Right kidney (tissue), 1 donor: ENCODE measurements around the gene TMPRSS15.

ENCODE experiments used
- DNase-seq: peaks from one replicate; pipeline ENCODE4 v3.0.0-alpha.2; 2016

The TMPRSS15 gene

DNA sequence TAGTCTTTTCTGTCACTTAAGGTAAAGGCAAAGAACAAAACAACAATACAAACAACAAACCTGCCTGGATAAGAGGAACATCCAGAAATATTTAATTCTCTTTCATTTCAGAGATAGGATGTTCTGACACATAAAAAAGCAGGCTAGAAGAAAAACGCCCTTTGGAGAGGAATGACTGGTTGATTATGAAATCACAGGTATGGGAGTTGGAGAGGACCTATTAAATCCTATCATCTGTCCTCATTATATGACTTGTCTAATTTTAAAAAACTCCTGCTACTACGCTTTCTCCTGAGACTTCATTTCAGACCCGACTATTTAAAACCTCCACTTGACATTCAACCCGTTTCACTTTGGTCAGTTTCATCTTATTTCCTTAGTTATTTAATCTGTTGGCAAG lies 54.1 kb downstream of the TMPRSS15 start:
- no peak for DNase-seq

DNA sequence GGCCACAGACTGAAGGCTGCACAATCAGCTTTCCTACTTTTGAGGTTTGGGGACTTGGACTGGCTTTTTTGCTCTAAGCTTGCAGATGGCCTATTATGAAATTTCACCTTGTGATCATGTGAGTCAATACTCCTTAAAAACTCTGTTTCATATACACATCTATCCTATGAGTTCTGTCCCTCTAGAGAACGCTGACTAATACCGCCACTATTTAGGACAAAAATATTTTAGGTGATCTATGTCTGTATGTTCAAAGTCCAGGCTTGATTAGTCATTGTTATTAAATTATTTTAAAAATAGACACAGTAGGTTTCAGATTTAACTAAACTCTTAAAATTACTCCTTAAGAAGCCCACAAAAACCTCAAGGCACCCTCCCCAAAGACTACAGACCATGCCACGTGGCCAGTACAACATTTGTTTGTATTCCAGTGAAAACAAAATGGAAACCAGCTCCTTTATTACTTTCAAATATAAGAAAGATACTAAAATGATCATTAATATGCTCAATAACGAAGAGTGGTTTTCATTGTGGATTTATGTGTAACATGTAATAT lies 63.1 kb downstream of the TMPRSS15 start:
- DNase-seq = no peak

DNA sequence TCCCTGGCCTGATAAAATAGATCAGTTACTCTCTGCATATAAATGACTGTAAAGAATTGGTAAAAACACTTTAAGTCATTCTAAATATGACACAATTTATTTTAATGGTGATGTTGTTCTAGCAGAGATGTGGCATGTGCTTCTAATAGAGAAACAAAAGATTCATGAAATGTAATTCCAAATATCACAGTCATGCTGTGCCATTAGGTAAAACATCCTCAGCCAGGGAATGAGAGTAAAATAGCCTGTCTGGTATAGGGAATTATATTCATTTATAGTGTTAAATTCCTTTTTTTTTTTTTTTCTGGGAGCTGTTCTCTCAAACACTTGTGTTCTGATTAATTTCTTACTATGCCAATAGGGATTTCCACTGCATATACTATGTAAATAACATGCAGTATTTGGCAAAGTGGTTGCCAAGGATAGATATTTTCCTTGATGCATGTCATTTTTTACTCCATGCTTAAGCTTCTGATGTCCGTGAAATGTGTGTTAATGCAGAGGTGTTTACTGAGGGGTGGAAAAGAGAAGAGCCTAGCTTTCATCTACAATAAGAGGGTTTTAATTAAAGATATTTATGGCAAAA lies 67.8 kb downstream of the TMPRSS15 start:
- no peak for DNase-seq

DNA sequence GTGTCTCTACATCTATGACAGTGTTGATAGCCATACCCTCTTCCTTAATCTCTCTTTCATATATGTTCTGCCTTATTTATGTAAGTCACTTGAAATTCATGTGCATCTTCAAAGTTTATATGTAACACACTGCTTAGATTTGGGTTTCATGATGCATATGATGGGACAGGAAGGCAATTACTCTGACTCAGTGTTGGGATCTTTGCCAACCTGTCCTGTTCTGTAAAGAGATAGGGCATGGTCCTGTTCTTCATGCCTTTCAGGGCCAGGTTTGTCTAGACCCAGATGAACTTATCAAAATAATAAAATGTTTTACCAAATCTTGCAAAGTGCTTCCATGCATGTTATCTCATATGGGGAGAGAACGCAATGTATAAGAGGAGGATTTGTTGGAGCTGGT lies 69.5 kb downstream of the TMPRSS15 start:
- DNase-seq = no peak

DNA sequence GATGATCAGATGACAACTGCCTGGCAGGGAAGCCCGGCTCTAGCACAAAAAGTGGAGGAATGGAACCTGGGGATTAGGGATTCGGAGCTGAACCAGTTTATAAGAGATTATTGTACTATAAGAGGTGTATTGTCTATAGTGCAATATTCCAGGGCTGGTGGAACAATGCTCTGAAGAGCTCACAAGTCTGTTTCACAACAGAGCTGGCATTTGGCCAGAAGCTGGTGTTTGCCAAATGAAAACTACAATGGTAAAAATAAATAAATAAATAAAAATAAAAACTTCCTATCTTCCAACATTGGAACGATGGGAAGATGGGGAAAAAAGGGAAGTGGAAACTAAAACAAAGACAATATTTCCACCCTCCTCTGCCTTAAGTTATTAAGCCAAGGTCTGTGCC lies 85.4 kb downstream of the TMPRSS15 start:
- no peak for DNase-seq

DNA sequence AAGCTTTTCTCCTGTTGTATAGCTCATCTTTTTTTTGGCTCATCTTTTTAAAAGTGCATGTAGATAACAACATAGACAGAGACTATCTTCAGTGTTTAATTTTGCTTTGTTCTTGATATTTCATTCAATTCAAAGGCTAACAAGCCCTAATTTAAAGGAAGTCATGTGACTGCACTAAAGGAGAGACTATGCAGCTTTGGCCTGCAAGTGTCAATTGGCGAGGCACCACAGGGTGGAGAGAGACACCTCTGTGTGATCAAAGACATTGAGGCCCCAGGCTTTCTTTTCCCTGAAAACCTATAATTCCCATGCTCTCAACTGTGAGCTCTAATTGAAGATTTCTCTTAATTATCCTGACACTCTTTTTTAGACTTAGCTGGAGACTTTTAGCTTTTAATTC lies 105.4 kb downstream of the TMPRSS15 start:
- no peak for DNase-seq

DNA sequence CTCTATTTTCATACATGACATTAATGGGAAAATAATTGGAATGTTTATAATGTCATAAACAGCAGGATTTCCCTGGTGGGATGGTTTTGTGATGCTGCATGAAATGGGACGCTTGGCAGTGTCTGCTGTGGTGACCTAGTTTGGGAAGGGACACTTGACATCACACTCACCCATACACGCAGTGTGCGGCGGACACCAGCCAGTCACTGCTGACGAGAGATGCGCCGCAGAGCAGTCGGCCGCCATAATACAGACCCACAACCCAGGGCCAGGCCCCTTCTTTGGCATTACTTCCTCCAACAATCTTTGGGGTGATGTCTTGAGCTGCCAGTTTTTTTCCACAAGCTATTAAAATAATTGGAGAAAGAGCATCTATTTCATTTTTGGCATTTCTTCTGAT lies 109.5 kb downstream of the TMPRSS15 start:
- no peak for DNase-seq

DNA sequence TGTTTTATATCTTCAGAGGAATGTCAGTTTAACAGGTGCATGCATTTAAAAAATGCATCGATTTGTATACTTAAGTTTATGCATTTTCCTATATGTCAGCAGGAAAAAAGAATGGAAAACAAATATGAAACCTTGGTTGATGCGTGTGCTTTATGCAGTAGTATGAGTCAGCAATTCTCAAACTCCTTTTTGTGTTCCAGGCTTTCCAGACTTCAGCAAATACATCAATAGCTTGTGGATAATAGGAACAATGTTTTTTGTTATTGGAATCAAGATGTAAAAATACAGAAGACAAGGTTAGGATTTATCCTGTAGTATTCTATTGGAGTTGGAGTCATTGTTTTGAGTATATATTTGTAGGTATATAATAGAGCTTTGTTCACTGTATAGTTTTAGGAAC lies 113.7 kb downstream of the TMPRSS15 start:
- DNase-seq = no peak

DNA sequence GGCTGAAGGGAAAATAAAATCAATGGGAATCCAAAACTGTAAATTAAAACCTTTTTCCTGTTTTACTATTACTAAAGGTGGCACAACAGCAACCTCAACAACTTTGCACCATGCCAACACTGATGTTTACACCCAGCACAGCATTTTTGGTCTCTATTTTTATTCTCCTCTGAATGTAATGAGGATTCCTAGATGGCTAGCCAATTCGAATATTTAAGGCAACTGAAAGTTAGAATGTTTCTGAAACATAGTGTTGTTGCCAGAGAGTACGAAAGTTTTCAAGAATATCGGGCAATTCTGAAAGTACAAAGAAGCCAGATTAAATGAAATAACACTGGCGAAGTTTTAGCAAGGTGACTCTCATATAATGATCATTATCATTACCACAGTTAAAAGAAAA lies 118.2 kb downstream of the TMPRSS15 start:
- DNase-seq = no peak

DNA sequence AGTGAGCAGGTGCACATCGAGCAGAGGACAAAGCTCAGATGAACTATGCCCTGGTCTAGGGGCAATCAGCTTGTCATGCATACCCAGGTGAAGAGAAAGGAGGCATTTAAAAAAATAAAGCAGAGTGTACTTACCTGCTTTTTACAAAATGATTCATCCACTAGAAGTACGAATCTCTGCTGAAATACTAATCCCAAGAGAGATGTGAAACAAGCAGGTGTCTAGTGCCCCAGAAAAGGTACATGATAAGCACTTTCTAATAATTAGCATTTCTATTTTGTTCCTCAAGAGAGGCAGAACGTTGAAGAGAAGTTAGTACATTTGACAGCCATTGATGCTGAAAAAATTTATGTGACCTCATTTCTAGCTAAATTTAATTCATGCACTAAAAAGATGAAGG lies 127.8 kb downstream of the TMPRSS15 start:
- no peak for DNase-seq

DNA sequence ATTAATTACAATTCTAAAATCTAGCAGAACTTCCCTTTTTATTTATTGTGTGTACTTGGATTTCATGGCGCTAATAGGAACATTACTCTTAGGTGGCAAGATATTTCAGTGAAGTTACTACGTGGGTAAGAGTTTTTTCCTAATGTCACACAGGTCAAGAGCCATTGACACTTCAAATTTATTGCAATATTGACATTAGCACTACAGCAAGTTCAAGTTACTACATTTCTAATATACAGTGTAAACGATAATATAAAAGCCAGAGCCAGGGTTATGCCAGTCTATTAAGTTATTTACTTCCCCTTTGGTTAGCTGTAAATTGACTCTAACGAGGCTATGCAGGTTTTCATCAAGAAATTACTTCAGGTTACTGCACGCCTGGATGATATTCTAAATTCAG lies 129.2 kb downstream of the TMPRSS15 start:
- no peak for DNase-seq

DNA sequence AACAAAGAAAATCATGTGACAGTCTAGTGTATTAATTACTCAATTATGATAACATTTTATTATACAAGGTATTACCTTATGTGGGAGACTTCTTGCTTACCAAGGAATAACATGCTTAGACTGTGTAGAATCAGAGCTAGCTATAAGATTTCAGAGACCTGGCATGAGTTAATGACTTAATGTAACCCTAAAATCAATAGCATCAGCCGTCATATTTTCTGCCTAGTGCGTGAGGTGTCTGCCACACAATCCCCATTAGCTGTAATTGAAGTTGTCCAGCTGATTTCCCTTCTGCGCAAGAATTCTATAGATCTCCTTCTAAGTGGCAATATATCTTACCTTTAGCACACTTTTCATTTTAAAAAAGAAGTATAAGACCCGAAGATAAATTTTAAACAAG lies 130.2 kb downstream of the TMPRSS15 start:
- DNase-seq = no peak

DNA sequence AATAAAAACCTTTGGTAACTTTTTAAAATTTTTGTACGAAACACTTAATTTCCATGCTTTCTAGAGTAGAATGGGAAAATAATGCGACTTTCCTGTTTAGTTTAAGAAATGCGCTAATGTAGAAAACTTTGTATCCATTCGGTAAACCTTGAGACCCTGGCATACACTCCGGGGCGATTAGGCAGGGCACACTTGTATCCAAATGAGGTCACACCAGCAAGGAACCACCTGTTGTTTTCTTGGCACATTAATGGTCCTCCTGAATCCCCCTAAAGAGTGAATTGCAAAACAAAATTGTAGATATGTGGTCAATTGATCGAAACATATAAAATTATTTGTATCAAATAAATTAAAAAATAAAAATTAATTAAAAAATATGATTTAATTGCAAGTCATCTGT lies 133.7 kb downstream of the TMPRSS15 start:
- DNase-seq = no peak

DNA sequence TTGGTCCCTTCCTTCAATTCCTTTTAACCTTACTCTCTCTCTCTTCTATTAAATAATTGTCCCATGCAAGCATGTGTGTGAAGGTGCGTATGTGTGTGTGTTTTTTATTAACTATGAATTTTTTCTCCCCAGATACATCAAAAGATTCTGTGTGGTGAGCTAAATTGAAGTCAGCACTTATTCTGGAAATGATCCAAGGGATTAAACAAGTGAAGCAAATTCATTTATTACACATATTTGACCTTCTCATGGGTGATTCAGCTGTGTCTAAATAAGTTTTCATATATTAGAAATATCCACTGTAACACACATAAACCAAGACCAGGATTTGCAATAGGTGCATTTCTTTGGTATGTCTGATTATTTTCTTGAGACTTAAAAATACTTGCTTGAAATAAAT lies 134.7 kb downstream of the TMPRSS15 start:
- no peak for DNase-seq

DNA sequence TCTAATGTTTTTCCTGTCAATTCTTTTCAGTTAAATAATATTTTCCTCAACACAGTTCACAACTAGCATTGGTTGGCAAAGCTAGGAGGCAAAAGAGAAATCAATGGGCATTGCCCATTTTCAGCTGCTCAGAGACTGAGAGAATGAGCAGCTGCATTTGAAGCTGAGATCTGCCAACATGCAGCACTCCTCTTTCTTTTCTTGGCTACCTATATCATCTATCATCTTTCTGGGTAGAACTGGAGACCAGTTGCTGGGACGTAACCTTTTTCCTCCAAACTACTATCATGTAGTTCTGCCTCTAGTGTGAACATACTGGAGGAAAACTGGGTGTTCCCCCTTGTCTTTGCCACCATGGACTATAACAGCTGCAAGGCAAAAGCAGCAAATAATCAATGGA lies 136.1 kb downstream of the TMPRSS15 start:
- no peak for DNase-seq

DNA sequence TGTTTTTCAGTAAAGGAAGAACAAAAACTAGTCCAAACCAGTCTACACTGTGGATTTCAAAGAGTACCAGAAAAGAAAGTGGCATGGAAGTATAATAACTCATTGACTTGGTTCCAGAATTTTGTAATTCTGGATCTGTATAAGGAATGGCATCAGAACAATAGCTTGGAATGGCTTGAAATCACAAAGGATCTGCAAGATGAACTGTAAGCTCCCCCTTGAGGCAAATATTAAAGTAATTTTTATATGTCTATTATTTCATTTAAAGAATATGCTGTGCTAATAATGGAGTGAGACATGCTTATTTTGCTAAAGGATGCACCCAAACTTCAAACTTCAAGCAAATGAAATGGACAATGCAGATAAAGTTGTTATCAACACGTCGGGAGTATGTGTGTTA lies 137.6 kb downstream of the TMPRSS15 start:
- no peak for DNase-seq

DNA sequence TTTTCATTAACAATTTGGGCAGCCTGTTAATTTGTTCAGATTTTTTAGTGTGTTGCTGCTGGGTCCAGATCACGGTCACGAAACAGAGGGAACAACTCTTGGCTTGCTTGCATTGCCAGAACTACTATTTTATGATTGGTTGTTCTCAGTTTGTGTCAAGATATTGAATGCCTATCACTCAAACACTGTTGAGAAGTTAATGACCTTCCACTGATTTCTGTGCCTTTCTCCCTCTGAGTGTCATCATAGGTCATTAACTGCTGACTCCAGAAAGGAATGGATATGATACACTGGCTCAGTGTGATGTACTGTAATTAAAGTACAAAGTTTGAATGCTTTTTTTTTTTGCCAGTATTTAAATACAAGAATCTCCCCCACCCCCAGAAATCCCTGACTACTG lies 149.8 kb downstream of the TMPRSS15 start:
- no peak for DNase-seq

DNA sequence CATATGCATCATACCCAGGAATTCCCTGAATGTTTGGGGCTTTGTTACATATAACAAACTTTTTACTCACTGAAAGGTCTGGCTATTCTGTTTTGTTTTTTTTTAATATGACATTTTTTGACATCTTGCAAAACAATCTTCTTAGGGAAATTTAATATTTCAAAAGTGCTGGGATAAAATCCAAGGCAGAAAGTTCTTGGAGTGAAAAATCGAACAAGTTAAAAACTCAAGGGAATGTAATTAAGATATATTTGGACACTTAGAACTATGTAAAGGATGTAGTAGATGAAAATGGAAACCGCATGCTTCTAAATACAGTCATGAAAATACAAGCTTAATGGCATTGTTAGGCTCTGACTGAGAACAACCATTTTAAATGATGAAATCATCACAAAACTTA lies 150.4 kb downstream of the TMPRSS15 start:
- no peak for DNase-seq

DNA sequence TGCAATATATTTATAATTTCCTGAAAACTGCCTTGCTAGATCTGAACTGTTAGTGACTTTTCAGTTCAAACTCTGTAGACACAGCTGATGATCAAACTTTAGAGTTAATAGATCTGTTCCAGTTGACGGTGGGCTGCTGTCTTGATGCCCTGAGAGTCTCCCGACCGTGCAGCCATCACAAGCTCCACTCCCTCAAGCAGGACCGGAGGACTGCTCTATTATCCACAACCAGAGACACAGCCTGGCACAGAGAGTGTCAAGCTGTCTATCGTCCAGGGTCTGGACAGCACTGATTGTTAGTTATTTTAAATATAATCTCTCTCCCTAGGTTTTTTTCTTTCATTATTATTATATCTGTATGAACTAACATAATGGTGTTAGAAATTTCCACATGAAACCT lies 150.9 kb downstream of the TMPRSS15 start:
- no peak for DNase-seq

DNA sequence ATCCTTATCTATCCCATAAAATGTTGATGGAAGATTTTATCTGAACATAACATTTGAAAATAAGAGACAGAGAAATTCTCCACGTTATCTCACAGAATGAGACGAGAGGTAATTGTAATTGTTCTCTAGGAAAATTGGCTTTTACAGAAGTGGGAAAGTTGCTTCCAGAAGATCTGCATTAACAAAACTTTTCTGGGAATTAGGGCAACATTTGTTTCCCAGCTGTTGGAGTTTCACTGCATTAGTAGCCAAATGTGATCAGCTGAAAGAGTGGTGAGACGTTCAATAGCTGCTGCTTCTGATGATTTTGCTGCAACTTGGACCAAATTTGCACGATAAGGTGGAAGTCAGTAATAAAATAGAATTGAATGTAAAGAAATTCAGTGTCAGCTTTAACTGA lies 151.3 kb downstream of the TMPRSS15 start:
- no peak for DNase-seq

DNA sequence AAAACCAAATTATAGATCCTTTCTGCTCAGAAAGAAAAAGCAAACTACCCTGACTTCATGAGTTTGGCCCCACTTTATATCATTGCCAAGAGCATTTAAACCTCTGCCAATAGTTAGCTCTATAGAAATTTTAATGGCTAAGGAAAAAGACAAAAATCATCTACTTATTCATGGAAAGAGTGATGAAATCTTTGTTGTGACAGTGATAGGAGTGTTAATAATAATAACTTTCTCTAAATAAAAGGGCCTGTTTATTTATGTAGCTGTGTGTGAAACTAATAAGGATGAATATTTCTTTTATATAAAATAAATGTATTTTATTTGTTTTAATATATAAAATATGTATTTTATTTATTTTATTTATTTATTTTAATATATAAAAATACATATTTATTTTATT lies 152.5 kb downstream of the TMPRSS15 start:
- DNase-seq = no peak

DNA sequence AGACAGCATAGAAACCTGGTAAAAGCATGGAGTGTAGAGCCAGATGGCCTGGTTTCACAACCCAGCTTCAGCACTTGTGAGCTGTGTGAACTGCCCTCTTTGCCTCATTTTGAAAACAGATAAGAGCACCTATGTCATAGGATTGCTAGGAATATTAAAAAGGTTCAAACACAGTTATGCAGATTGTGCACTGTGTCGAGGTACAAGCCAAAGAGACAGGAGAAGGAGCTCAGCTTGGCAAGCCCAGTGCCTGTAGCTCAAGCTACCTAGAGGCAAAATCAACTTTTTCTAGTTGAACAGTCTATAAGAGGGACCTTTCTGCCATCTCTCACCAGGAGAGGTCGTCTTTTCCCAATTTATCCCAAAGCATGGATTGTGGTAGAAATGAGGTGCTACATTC lies 153.9 kb downstream of the TMPRSS15 start:
- no peak for DNase-seq

DNA sequence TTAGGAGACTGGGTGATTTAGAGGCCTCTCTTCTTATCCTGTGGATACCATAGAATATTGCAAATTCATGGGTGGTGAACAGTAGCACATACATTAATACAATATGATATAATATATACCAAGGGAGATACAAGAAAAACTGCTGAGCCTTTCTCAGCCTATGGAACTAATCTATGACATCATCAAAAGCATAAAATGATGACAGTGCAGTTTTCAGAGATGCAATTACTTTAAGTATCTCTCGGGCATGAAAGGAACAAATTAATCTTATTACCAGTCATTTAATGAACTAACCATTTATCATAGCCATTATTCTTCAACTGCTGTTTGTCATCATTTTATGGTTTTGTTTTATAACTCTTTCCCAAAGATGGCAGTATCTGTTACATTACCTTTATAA lies 155.4 kb downstream of the TMPRSS15 start:
- DNase-seq = no peak

DNA sequence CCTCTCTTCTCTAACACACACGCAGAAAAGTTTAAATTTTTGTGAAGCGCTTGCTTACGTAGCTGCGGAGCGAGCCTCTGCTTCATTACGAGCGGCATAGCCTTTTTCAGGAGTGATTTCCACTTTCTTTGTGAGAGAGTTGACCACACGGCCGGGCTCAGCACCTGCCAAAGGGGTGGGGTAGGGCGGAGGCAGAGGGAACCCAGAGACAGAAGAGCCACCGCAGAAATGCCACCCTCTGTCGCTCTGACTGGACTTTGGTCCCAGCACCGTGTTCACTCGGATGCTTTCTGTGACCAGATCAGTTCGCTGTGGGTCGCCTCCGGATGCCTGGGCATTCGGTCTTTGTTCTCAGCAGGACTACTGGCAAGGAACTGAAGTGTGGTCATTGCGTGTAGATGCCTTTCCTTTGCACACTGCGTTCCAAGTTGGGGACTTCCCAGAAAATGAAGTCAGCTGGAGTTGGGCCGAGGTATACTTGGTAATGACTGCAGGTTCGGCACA lies 158.1 kb downstream of the TMPRSS15 start:
- DNase-seq = no peak
